GM10266 (cell line): ENCODE data around the gene PIGO.

Source experiments
- DNase-seq: peaks from one replicate; pipeline ENCODE4 v3.0.0; 2012; ENCODE audit errors: extremely low spot score
- CTCF ChIP-seq: IDR thresholded peaks from 2 replicates; pipeline ENCODE4 v1.5.1; 2012; ENCODE audit warnings: mild to moderate bottlenecking, low read depth; ENCODE audit not compliant: control insufficient read depth, insufficient read depth; ENCODE audit errors: missing control alignments

Gene PIGO

GRCh38 chr9:35076848-35077247 is 19.5 kb downstream of the PIGO start:
- DNase-seq, result no peak
- no peak for TF ChIP-seq CTCF

GRCh38 chr9:35075358-35075757 is 21.0 kb downstream of the PIGO start:
- no peak for TF ChIP-seq CTCF
- no peak for DNase-seq

- TF ChIP-seq CTCF, result no peak
- no peak for DNase-seq
These were observed 21.6 kb downstream of the PIGO start for GRCh38 chr9:35074791-35075190.

- no peak for DNase-seq
These were observed 22.2 kb downstream of the PIGO start for GRCh38 chr9:35074141-35074540.

DNA sequence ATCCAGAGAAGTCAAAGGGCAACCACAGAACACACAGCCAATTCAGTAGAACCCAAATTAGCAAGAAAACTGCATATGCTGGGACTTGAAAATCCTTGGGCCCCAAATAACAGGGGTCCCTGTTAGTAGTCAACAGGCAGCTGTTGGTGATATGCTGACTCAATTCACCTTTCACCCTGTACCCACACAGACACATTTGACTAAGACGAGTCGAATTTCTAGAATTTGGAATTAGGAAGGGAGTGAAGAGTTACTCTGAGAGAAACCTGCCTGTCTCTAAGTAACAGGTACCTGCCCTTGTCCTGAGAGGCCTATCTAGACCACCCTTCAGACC is 23.1 kb downstream of the PIGO start:
- DNase-seq, result no peak

More at GRCh38 chr9:35074141-35074540, 22.2 kb downstream of the PIGO start:
- TF ChIP-seq CTCF, result no peak

GRCh38 chr9:35072461-35073278 is 23.7 kb downstream of the PIGO start, which contains the start of gene VCP:
Gene VCP, minus strand, starts transcription at chr9:35072625. Its CDS starts 272 bp downstream, at chr9:35072353.
- peak; percentile 99 for DNase-seq

More for the DNA sequence above, 23.1 kb downstream of the PIGO start:
- TF ChIP-seq CTCF, result no peak

More at GRCh38 chr9:35072461-35073278, 23.7 kb downstream of the PIGO start, which contains the start of gene VCP:
- peak; percentile 24 for TF ChIP-seq CTCF
